ENCODE measurements around the gene NKPD1. TPM values are rescaled to one million over a fixed set of nuclear protein-coding genes. Genes with fewer than 3 reads are reported as not detected.
A peak's percentile ranks its signal among the peaks of the same experiment; 100 is the strongest.

NKPD1 gene
- total and polyA plus RNA-seq, 2 donors (not counting 1 experiment from before 2014, with no cell fraction given), result 0.27 to 0.36 TPM

GRCh38 chr19:45138303-45138751 is 22.5 kb downstream of the NKPD1 start:
- Mint-ChIP-seq H3K27ac (no peak overlapping the region), H3K4me1 (peaks cover 45% of the 10 kb centered on the region), H3K9me3 (ENCODE audit: insufficient read depth) (no peaks in the 10 kb centered on the region), H3K27me3 (no peaks in the 10 kb centered on the region), H3K4me3 (no peak overlapping the region)
- Histone ChIP-seq H3K36me3 (replicated peaks in 1 of 2; ENCODE audit: control extremely low read depth in 1 of 2, control insufficient read depth in 1 of 2, extremely low read depth in 1 of 2, insufficient read depth in 2 of 2, low read length in 1 of 2) (peaks cover 0 to 12% of the 10 kb centered on the region in 2 experiments), H3K4me3 (ENCODE audit: control extremely low read depth in 1 of 5, extremely low read depth in 1 of 5, insufficient read depth in 1 of 5, low read depth in 2 of 5, low read length in 4 of 5) (no peak overlapping the region), H4K20me1 (ENCODE audit: control insufficient read depth, insufficient read depth, low read length, poor library complexity, severe bottlenecking) (peaks cover 17% of the 10 kb centered on the region), H3K27ac (ENCODE audit: low read length in 2 of 2) (no peak overlapping the region), H3K9me3 (ENCODE audit: control extremely low read depth in 1 of 3, control insufficient read depth in 2 of 3, insufficient read depth in 1 of 3, low read length in 2 of 3) (no peaks in the 10 kb centered on the region), H3K4me2 (replicated peaks; ENCODE audit: low read depth, low read length, poor library complexity, severe bottlenecking) (no peak overlapping the region), H3K27me3 (replicated peaks in 1 of 4; ENCODE audit: control extremely low read depth in 1 of 4, control insufficient read depth in 3 of 4, insufficient read depth in 4 of 4, low read length in 3 of 4) (no peaks in the 10 kb centered on the region), H2AFZ (ENCODE audit: insufficient read depth, low read depth, low read length, poor library complexity, severe bottlenecking) (no peak overlapping the region), H3K79me2 (ENCODE audit: control insufficient read depth, insufficient read depth, low read length) (peaks cover 60% of the 10 kb centered on the region), H3K4me1 (ENCODE audit: control insufficient read depth in 2 of 2, insufficient read depth in 2 of 2, low read length in 2 of 2) (peaks cover 42 to 51% of the 10 kb centered on the region in 2 donors), H3K9ac (ENCODE audit: low read length) (no peak overlapping the region)
- TF ChIP-seq EZH2 (IDR thresholded peaks at IDR 0.05; ENCODE audit: borderline replicate concordance, insufficient read depth, low read depth, low read length, poor library complexity, severe bottlenecking), result no peak
- TF ChIP-seq CTCF (IDR thresholded peaks at IDR 0.05), result no peak
- CTCF ChIA-PET, result interaction anchor here (1.1 kb wide), 1 partner anchor 76 kb away, joined by 4 read pairs; no protein-coding TSS in a partner anchor
- WGBS (ENCODE audit: insufficient coverage), result 97% methylated on average over 11 of the region's 11 CpGs
- DNase-seq (no peak), ATAC-seq (ENCODE audit: low read depth) (no peak)
- intact Hi-C loops (cut with micrococcal nuclease), result no loop called here
- POLR2A ChIA-PET, result interaction anchor here (0.7 kb wide), 1 partner anchor 141 kb away, joined by 8 read pairs; no protein-coding TSS in a partner anchor

- Mint-ChIP-seq H3K27ac (peak overlapping the region; percentile 78), H3K9me3 (ENCODE audit: insufficient read depth) (no peaks in the 10 kb centered on the region), H3K4me3 (peak overlapping the region; percentile 83), H3K4me1 (peaks cover 45% of the 10 kb centered on the region), H3K27me3 (no peaks in the 10 kb centered on the region)
- Histone ChIP-seq H3K9me3 (ENCODE audit: control extremely low read depth in 1 of 3, control insufficient read depth in 2 of 3, insufficient read depth in 1 of 3, low read length in 2 of 3) (no peaks in the 10 kb centered on the region), H3K4me2 (replicated peaks; ENCODE audit: low read depth, low read length, poor library complexity, severe bottlenecking) (peak overlapping the region; percentile 59), H3K4me3 (ENCODE audit: control extremely low read depth in 1 of 5, extremely low read depth in 1 of 5, insufficient read depth in 1 of 5, low read depth in 2 of 5, low read length in 4 of 5) (peak overlapping the region in 1 of 5 experiments; percentile 29), H3K4me1 (ENCODE audit: control insufficient read depth in 2 of 2, insufficient read depth in 2 of 2, low read length in 2 of 2) (peaks cover 42 to 52% of the 10 kb centered on the region in 2 donors), H3K36me3 (replicated peaks in 1 of 2; ENCODE audit: control extremely low read depth in 1 of 2, control insufficient read depth in 1 of 2, extremely low read depth in 1 of 2, insufficient read depth in 2 of 2, low read length in 1 of 2) (peaks cover 0 to 7% of the 10 kb centered on the region in 2 experiments), H3K79me2 (ENCODE audit: control insufficient read depth, insufficient read depth, low read length) (peaks cover 64% of the 10 kb centered on the region), H2AFZ (ENCODE audit: insufficient read depth, low read depth, low read length, poor library complexity, severe bottlenecking) (no peak overlapping the region), H3K27me3 (replicated peaks in 1 of 4; ENCODE audit: control extremely low read depth in 1 of 4, control insufficient read depth in 3 of 4, insufficient read depth in 4 of 4, low read length in 3 of 4) (no peaks in the 10 kb centered on the region), H3K9ac (ENCODE audit: low read length) (peak overlapping the region; percentile 35), H4K20me1 (ENCODE audit: control insufficient read depth, insufficient read depth, low read length, poor library complexity, severe bottlenecking) (peaks cover 17% of the 10 kb centered on the region), H3K27ac (ENCODE audit: low read length in 2 of 2) (peak overlapping the region; percentile 18 to 28)
- ChIA-PET POLR2A (interaction anchor here (0.5 kb wide), 1 partner anchor 122 kb away, joined by 3 read pairs; no protein-coding TSS in a partner anchor), CTCF (interaction anchor here (0.7 to 1.9 kb wide), 5 partner anchors 11 to 34 kb away, joined by 3 to 6 read pairs (median 3); no protein-coding TSS in a partner anchor)
- DNase-seq (peak; percentile 54), ATAC-seq (ENCODE audit: low read depth) (peak; percentile 73)
- no peak for TF ChIP-seq EZH2 (IDR thresholded peaks at IDR 0.05; ENCODE audit: borderline replicate concordance, insufficient read depth, low read depth, low read length, poor library complexity, severe bottlenecking)
- no peak for TF ChIP-seq CTCF (IDR thresholded peaks at IDR 0.05)
- WGBS (ENCODE audit: insufficient coverage), result 51% methylated on average over 14 of the region's 17 CpGs
- intact Hi-C loops (cut with micrococcal nuclease), result loop anchor here (2.0 kb wide), 1 partner anchor 16 kb away; no protein-coding TSS in a partner anchor
Observed at GRCh38 chr19:45137179-45137761, 23.5 kb downstream of the NKPD1 start.

Measured in B cell (primary cell).